Esophagus muscularis mucosa (tissue), 4 donors: Measurements from ENCODE around the gene SGIP1. TPM values are rescaled to one million over a fixed set of nuclear protein-coding genes. Genes with fewer than 3 reads are reported as not detected.

ENCODE experiments used
- DNase-seq: peaks from one replicate; pipeline ENCODE4 v3.0.0-alpha.2; 2017; ENCODE audit errors: extremely low spot score
- H3K27ac ChIP-seq, 4 donors: fragments of 200-600 bp; sonication (generic); replicated peaks in 1 of 4; 1 replicate in 3 of 4; 2 replicates in 1 of 4; pipeline ENCODE4 v1.5.1; 2016 to 2019; ENCODE audit warnings: mild to moderate bottlenecking in 1 of 4
- H3K27me3 ChIP-seq, 4 donors: fragments of 200-600 bp; sonication (generic); one replicate each; pipeline versions ENCODE4 v1.5.1 to v1.6.0; 2016 to 2019
- H3K36me3 ChIP-seq, 4 donors: fragments of 200-600 bp; sonication (generic); one replicate each; pipeline ENCODE4 v1.5.1; 2016 to 2019
- H3K4me1 ChIP-seq, 4 donors: fragments of 200-600 bp; sonication (generic); one replicate each; pipeline ENCODE4 v1.5.1; 2016 to 2019
- H3K4me3 ChIP-seq, 4 donors: fragments of 200-600 bp; sonication (generic); 1 replicate in 2 of 4; 2 replicates in 2 of 4; pipeline ENCODE4 v1.5.1; 2016 to 2019; ENCODE audit warnings: mild to moderate bottlenecking in 4 of 4, moderate library complexity in 1 of 4
- H3K9me3 ChIP-seq, 4 donors: fragments of 200-600 bp; sonication (generic); 1 replicate in 3 of 4; 2 replicates in 1 of 4; pipeline ENCODE4 v1.5.1; 2016 to 2019
- CTCF ChIP-seq, 3 experiments: fragments of 200-600 bp in 2 of 3; fragments of 450-650 bp in 1 of 3; sonication (generic) in 2 of 3; IDR thresholded peaks; one replicate each; pipeline ENCODE4 v1.5.1; 2017 to 2019; ENCODE audit warnings: antibody characterized with exemption in 3 of 3, mild to moderate bottlenecking in 2 of 3, moderate library complexity in 1 of 3
- EP300 ChIP-seq: sonication (generic); formaldehyde crosslinking; IDR thresholded peaks from one replicate; pipeline ENCODE4 v1.6.1; 2017; ENCODE audit warnings: antibody characterized with exemption
- POLR2A ChIP-seq: fragments of 450-650 bp; IDR thresholded peaks from one replicate; pipeline ENCODE4 v1.6.1; 2017; ENCODE audit warnings: antibody characterized with exemption, moderate library complexity, mild to moderate bottlenecking, low read depth
- POLR2AphosphoS5 ChIP-seq, 2 donors: sonication (generic); formaldehyde crosslinking; IDR thresholded peaks; one replicate each; pipeline ENCODE4 v1.6.1; 2017; ENCODE audit warnings: antibody characterized with exemption in 2 of 2
- WGBS: methylation state at CpG from one replicate; pipeline ENCODE4 v1.1.5; 2018; 5-methylcytosine and 5-hydroxymethylcytosine counted together
- intact Hi-C: fragments of 100-400 bp; cut with DNase I; formaldehyde crosslinking; loops from one replicate; pipeline ENCODE4 v1.15.1; 2023
- total RNA-seq, 4 donors: library from RNA; depleted of rRNA; stranded (reverse); fragments of >200 nt; gene quantifications; one replicate each; pipeline versions ENCODE4 v1.1.0 to v1.2.1, GENCODE V29; 2016

Gene SGIP1
- total RNA-seq, 4 donors from 2014 or later = 9.1 to 16.2 (median 11.8) TPM

DNA sequence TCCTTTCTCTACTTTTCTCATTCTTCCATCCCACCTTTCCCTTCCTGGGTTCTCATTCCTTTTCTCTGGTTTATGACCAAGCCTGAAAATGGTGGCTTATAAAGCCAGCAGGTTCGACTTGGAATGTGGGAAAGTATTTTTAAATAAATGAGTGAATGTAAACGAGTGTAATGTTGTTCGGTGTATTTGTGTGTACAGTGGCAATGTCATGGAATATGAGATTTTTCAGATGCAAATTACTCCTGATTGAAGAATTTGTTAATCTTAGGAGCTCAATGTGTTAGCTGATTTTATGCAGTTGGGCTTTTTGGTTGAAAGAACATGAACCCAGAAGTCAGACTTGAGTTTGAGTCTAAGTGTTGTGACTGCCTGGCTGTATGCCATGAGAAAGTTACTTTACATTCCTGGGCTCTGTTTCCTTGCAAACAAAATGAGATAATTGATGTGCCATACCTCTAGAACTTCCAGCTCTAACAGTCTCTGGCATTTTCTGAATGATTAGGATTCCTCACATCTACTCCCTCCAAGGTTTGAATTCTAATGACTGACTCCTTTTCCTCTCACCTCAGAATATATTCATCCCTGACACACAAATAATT, 6.6 kb downstream of the SGIP1 start:
- H3K9me3 ChIP-seq = no peaks in the 10 kb centered on the region
- H3K4me1 ChIP-seq = peaks cover 31 to 77% (median 55%) of the 10 kb centered on the region in 4 donors
- H3K4me3 ChIP-seq = no peak overlapping the region
- no peak for DNase-seq
- WGBS = 37% methylated on average over 3 of the region's 3 CpGs
- intact Hi-C loops = no loop called here
- peak overlapping the region; percentile 22 to 54 (median 40) for H3K27ac ChIP-seq
- H3K27me3 ChIP-seq = no peaks in the 10 kb centered on the region
- TF ChIP-seq POLR2AphosphoS5 (IDR thresholded peaks at IDR 0.05) = no peak
- TF ChIP-seq EP300 = no peak
- TF ChIP-seq CTCF (IDR thresholded peaks at IDR 0.05) = no peak
- no peak for TF ChIP-seq POLR2A
- no peaks in the 10 kb centered on the region for H3K36me3 ChIP-seq

- Histone ChIP-seq H3K27me3 (no peaks in the 10 kb centered on the region), H3K4me3 (no peak overlapping the region), H3K36me3 (no peaks in the 10 kb centered on the region), H3K4me1 (peaks cover 31 to 79% (median 61%) of the 10 kb centered on the region in 4 donors), H3K27ac (peak overlapping the region; percentile 8 to 82 (median 56)), H3K9me3 (no peaks in the 10 kb centered on the region)
- WGBS = 94% methylated on average over 8 of the region's 8 CpGs
- TF ChIP-seq POLR2A (no peak), POLR2AphosphoS5 (IDR thresholded peaks at IDR 0.05) (no peak), EP300 (no peak), CTCF (IDR thresholded peaks at IDR 0.05) (no peak)
- DNase-seq = no peak
- intact Hi-C loops = no loop called here
Observed at GRCh38 chr1:66542314-66542713, 8.4 kb downstream of the SGIP1 start.

DNA sequence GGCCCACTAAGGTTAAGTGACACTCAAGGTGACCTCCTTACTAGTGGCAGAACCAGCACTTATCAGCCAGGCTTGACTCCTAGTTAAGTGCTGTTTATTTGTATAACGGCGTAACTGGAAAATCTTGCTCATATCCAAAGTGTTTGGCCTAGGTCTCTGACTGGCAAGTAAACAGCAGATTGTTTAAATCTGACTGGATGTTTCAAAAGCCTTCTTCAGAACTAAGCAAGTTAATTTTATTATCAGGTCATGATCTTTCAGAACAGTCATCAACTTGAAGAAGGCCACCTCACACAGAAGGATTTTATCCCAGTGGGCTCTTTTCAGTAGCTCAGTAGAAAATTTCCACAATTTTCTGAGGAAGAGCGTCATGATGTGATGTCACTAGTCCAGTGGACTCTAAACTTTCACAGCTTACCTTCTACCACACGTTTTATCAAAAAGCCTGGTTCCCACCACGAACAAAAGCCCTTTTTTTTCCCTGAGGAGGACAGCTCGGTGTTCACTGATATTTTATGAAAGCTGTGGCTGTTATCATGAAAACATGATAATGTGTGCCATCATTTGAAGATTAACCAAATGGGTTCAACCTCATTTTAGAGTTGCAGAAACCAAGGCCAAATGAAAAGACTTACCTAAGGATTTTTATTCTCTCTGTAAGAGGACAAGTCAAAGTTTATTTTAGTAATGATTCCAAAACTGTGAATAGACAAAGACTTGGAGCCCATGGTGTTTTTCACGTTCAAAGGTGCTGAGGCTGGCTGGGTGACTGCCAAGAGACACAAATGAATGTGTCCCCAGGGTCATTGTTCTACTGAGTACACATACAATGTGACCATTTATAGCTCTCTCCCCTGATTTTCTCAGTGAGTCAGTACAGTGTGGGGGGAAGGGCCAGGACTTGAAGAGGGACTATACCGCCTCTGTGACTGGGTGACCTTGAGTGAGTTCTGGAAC, 9.1 kb downstream of the SGIP1 start:
- peak overlapping the region; percentile 8 to 82 (median 56) for H3K27ac ChIP-seq
- WGBS = 51% methylated on average over 8 of the region's 8 CpGs
- intact Hi-C loops = no loop called here
- no peak for DNase-seq
- peaks cover 31 to 75% (median 59%) of the 10 kb centered on the region in 4 donors for H3K4me1 ChIP-seq
- H3K4me3 ChIP-seq = no peak overlapping the region
- no peaks in the 10 kb centered on the region for H3K9me3 ChIP-seq
- TF ChIP-seq CTCF (IDR thresholded peaks at IDR 0.05) (no peak), EP300 (no peak), POLR2A (no peak), POLR2AphosphoS5 (IDR thresholded peaks at IDR 0.05) (peak in 1 of 2 donors; percentile 47)
- H3K36me3 ChIP-seq = no peaks in the 10 kb centered on the region
- H3K27me3 ChIP-seq = no peaks in the 10 kb centered on the region

- no peak for DNase-seq
- 33% methylated on average over 4 of the region's 4 CpGs for WGBS
- Histone ChIP-seq H3K4me3 (no peak overlapping the region), H3K9me3 (no peaks in the 10 kb centered on the region), H3K36me3 (no peaks in the 10 kb centered on the region), H3K4me1 (peaks cover 22 to 67% (median 48%) of the 10 kb centered on the region in 4 donors), H3K27ac (peak overlapping the region in 2 of 4 donors; percentile 6 to 42), H3K27me3 (no peaks in the 10 kb centered on the region)
- intact Hi-C loops = no loop called here
- no peak for TF ChIP-seq POLR2A
- no peak for TF ChIP-seq POLR2AphosphoS5 (IDR thresholded peaks at IDR 0.05)
- no peak for TF ChIP-seq EP300
- no peak for TF ChIP-seq CTCF (IDR thresholded peaks at IDR 0.05)
Observed at GRCh38 chr1:66546047-66546810, 12.3 kb downstream of the SGIP1 start.
